ENCODE data around the gene CPA2.
"Not testable (repeated sequence)": the region's sequence is repeated elsewhere in the genome, so short reads cannot be mapped to it uniquely, and the experiment has no call there.

- not testable (repeated sequence) for TF ChIP-seq CTCF, POLR2A, EP300 (IDR thresholded peaks at IDR 0.05)
Measured at GRCh38 chr7:130249626-130250025, 17.0 kb upstream of the CPA2 start.

Measured in tibial nerve (tissue), 4 donors.